RWPE1 (cell line): ENCODE measurements around the gene MARCO.

ENCODE experiments used
- CTCF ChIA-PET: fragments of 350-600 bp; sonication (Branson Sonifier 250); formaldehyde crosslinking; extraction: SDS; loops from one replicate; lab custom pipeline; 2021; lab: Yijun Ruan, JAX
- POLR2A ChIA-PET: fragments of 400-600 bp; formaldehyde crosslinking; extraction: SDS; loops from one replicate; lab custom pipeline; 2020; ENCODE audit warnings: antibody characterized with exemption; ENCODE audit not compliant: low non-redundant PET; lab: Yijun Ruan, JAX
- DNase-seq: peaks from one replicate; pipeline ENCODE4 v3.0.0; 2012; ENCODE audit warnings: low spot score
- H3K27ac ChIP-seq: fragments of 450-650 bp; 2 replicates; pipeline ENCODE4 v1.5.1; 2017
- CTCF ChIP-seq: fragments of 450-650 bp; conservative IDR thresholded peaks from 2 replicates; pipeline ENCODE4 v1.5.1; 2017; ENCODE audit warnings: low read depth, mild to moderate bottlenecking

MARCO gene

GRCh38 chr2:118979152-118979861, 37.3 kb downstream of the MARCO start:
- POLR2A ChIA-PET = no interaction called here
- H3K27ac ChIP-seq = no peak overlapping the region
- no peak for DNase-seq
- CTCF ChIA-PET = interaction anchor here (0.5 kb wide), 1 partner anchor 974 kb away, joined by 3 read pairs; no protein-coding TSS in a partner anchor
- TF ChIP-seq CTCF = no peak

GRCh38 chr2:118980022-118980421, 38.0 kb downstream of the MARCO start:
- TF ChIP-seq CTCF = no peak
- POLR2A ChIA-PET = no interaction called here
- CTCF ChIA-PET = no interaction called here

GRCh38 chr2:118980573-118980972, 38.6 kb downstream of the MARCO start:
- no peak for TF ChIP-seq CTCF
- ChIA-PET CTCF (interaction anchor here (0.8 kb wide), 1 partner anchor 98 kb away, joined by 3 read pairs; no protein-coding TSS in a partner anchor), POLR2A (no interaction called here)

More at GRCh38 chr2:118980022-118980421, 38.0 kb downstream of the MARCO start:
- H3K27ac ChIP-seq = no peak overlapping the region
- no peak for DNase-seq

GRCh38 chr2:118981632-118982031, 39.6 kb downstream of the MARCO start:
- ChIA-PET CTCF (interaction anchor here (0.7 kb wide), 1 partner anchor 42 kb away, joined by 3 read pairs; no protein-coding TSS in a partner anchor), POLR2A (no interaction called here)
- no peak for DNase-seq
- no peak overlapping the region for H3K27ac ChIP-seq
- no peak for TF ChIP-seq CTCF

More at GRCh38 chr2:118980573-118980972, 38.6 kb downstream of the MARCO start:
- H3K27ac ChIP-seq = no peak overlapping the region
- no peak for DNase-seq

- H3K27ac ChIP-seq = no peak overlapping the region
- DNase-seq = no peak
- TF ChIP-seq CTCF = no peak
- CTCF ChIA-PET = interaction anchor here (0.7 kb wide), 1 partner anchor 42 kb away, joined by 3 read pairs; no protein-coding TSS in a partner anchor
- POLR2A ChIA-PET = no interaction called here
Measured at GRCh38 chr2:118982039-118982438, 40.0 kb downstream of the MARCO start.

GRCh38 chr2:118983133-118983532, 41.1 kb downstream of the MARCO start:
- H3K27ac ChIP-seq = no peak overlapping the region
- no peak for TF ChIP-seq CTCF
- CTCF ChIA-PET = no interaction called here
- DNase-seq = no peak
- POLR2A ChIA-PET = no interaction called here
